Neural crest cell (in vitro differentiated cells): ENCODE results near the gene MRPS35. TPM values are rescaled to one million over a fixed set of nuclear protein-coding genes. Genes with fewer than 3 reads are reported as not detected.
A peak's percentile ranks its signal among the peaks of the same experiment; 100 is the strongest.
"Not testable (repeated sequence)": the region's sequence is repeated elsewhere in the genome, so short reads cannot be mapped to it uniquely, and the experiment has no call there.

Experiments
- DNase-seq: peaks from one replicate; pipeline ENCODE4 v3.0.0; 2021; ENCODE audit warnings: low read depth, mixed read lengths, low spot score
- H3K27ac Mint-ChIP-seq: one replicate; pipeline ENCODE4 v1.8.0; 2021; ENCODE audit warnings: mild to moderate bottlenecking, mixed read lengths; ENCODE audit not compliant: unreplicated experiment
- H3K27me3 Mint-ChIP-seq: 2 replicates; pipeline ENCODE4 v1.8.0; 2021; ENCODE audit warnings: low read depth, mild to moderate bottlenecking, mixed read lengths
- H3K36me3 Mint-ChIP-seq: 2 replicates; pipeline ENCODE4 v1.8.0; 2021; ENCODE audit warnings: low read depth, mild to moderate bottlenecking, mixed read lengths
- H3K4me1 Mint-ChIP-seq: 2 replicates; pipeline ENCODE4 v1.8.0; 2021; ENCODE audit warnings: mixed read lengths
- H3K4me3 Mint-ChIP-seq: one replicate; pipeline ENCODE4 v1.8.0; 2021; ENCODE audit warnings: mild to moderate bottlenecking, mixed read lengths
- H3K9me3 Mint-ChIP-seq: 2 replicates; pipeline ENCODE4 v1.8.0; 2021; ENCODE audit warnings: mixed read lengths
- total RNA-seq: library from RNA; stranded (reverse); gene quantifications from 2 replicates; pipeline ENCODE4 v1.2.1, GENCODE V29; 2021
- TF ChIP-seq, protein P1 (sequence below): fragments of 200-600 bp; sonication (generic); conservative IDR thresholded peaks from 2 replicates; pipeline ENCODE4 v1.5.0; 2021; ENCODE audit warnings: antibody characterized with exemption, mild to moderate bottlenecking

The MRPS35 gene
- total RNA-seq, 1 donor from 2014 or later = 35.4 TPM

DNA sequence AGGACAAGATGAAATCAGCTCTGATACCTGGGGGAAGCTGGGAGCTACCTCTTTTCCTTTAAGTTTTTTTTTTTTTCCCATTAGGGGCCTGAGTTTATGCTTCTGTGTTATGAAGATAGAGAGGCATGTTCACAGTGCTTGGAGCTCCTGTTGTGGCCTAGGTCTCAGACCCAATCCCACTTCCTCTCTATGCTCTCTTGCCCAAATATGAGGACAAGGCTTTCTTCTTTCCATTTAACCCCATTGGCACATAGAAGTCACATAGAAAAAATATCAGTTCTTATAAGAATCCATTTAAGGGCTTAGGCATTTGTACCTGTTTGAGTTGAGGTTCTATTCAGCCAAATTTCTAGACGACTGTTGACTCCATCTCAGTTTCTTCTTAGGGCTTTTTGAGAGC is 12.6 kb downstream of the MRPS35 start:
- H3K4me3 Mint-ChIP-seq = no peak overlapping the region
- H3K4me1 Mint-ChIP-seq = no peaks in the 10 kb centered on the region
- H3K27ac Mint-ChIP-seq = no peak overlapping the region
- DNase-seq = no peak
- H3K36me3 Mint-ChIP-seq = peaks cover 7% of the 10 kb centered on the region
- TF ChIP-seq, protein P1, sequence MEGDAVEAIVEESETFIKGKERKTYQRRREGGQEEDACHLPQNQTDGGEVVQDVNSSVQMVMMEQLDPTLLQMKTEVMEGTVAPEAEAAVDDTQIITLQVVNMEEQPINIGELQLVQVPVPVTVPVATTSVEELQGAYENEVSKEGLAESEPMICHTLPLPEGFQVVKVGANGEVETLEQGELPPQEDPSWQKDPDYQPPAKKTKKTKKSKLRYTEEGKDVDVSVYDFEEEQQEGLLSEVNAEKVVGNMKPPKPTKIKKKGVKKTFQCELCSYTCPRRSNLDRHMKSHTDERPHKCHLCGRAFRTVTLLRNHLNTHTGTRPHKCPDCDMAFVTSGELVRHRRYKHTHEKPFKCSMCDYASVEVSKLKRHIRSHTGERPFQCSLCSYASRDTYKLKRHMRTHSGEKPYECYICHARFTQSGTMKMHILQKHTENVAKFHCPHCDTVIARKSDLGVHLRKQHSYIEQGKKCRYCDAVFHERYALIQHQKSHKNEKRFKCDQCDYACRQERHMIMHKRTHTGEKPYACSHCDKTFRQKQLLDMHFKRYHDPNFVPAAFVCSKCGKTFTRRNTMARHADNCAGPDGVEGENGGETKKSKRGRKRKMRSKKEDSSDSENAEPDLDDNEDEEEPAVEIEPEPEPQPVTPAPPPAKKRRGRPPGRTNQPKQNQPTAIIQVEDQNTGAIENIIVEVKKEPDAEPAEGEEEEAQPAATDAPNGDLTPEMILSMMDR = no peak
- no peaks in the 10 kb centered on the region for H3K9me3 Mint-ChIP-seq
- H3K27me3 Mint-ChIP-seq = no peaks in the 10 kb centered on the region

DNA sequence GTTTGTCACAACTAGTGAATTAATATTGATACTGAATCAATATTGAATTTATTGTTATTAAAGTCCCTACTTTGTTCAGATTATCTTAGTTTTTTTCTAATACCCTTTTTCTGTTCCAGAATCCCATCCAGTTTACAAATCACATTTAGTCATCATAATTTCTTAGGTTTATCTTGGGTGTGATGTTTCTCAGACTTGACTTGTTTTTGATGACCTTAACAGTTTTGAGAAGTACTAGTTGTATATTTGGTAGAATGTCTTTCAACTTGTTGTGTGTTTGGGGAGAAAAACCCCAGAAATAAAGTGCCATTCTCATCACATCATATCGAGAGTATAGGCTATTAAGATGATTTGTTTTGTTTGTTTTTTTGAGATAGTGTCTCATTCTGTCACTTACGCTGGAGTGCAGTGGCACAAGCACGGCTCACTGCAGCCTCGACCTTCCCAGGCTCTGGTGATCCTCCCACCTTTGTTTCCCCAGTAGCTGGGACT is 19.5 kb downstream of the MRPS35 start:
- no peaks in the 10 kb centered on the region for H3K27me3 Mint-ChIP-seq
- no peak overlapping the region for H3K4me3 Mint-ChIP-seq
- DNase-seq = no peak
- H3K4me1 Mint-ChIP-seq = no peaks in the 10 kb centered on the region
- H3K36me3 Mint-ChIP-seq = peaks cover 7% of the 10 kb centered on the region
- H3K27ac Mint-ChIP-seq = peak overlapping the region; percentile 35
- TF ChIP-seq, protein P1 = no peak
- no peaks in the 10 kb centered on the region for H3K9me3 Mint-ChIP-seq

DNA sequence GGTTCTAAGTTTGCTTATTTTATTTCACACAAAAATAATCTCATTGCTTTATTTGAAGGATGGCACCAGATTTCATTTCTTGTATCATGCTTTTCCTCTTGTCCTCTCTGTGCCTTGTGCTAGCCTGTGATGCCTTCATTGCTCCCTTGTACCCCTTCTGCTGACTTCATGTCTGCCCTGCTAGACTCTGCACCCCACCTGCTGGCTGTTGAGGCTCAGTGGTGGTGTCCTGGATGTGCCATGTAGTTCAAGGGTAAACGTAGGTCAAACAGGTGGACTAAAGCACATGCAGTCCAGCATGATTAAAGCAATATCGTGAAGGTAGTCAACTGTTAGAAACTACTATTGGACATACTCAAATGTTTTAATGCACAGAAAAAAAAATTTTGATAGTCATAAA is 21.6 kb downstream of the MRPS35 start:
- Mint-ChIP-seq H3K27me3 (no peaks in the 10 kb centered on the region), H3K36me3 (no peaks in the 10 kb centered on the region), H3K4me1 (no peaks in the 10 kb centered on the region), H3K27ac (no peak overlapping the region), H3K9me3 (no peaks in the 10 kb centered on the region), H3K4me3 (no peak overlapping the region)
- TF ChIP-seq, protein P1 = peak; percentile 25
- DNase-seq = no peak

DNA sequence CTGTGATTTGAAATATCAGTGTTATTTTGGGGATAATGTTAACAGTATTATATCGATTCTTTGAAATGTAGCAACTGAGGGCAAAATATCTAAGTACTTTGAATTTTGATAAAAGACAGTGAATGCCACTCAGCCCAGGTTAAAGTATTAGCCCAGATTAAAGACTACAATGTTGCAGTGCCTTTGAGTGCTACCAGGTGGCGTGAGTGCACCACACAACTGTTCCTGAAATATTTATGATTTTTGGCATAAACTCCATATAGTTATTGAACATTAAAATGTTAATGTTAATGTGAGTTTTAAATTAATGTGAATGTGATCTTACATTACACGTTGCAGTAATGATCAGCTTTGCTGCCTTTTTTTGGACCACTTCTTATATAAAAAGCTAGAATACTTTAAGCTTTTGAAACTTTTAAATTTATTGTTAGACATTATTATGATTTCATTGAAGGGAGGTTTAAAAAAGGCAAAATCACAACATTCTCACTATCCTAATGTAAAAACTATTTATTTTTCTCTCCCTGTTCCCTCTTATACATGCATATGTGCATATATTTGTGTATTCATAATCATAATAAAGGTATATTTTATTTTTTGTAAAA is 22.5 kb downstream of the MRPS35 start:
- Mint-ChIP-seq H3K27me3 (no peaks in the 10 kb centered on the region), H3K4me3 (no peak overlapping the region), H3K36me3 (no peaks in the 10 kb centered on the region), H3K4me1 (no peaks in the 10 kb centered on the region), H3K9me3 (no peaks in the 10 kb centered on the region), H3K27ac (no peak overlapping the region)
- TF ChIP-seq, protein P1 = peak; percentile 98
- no peak for DNase-seq

DNA sequence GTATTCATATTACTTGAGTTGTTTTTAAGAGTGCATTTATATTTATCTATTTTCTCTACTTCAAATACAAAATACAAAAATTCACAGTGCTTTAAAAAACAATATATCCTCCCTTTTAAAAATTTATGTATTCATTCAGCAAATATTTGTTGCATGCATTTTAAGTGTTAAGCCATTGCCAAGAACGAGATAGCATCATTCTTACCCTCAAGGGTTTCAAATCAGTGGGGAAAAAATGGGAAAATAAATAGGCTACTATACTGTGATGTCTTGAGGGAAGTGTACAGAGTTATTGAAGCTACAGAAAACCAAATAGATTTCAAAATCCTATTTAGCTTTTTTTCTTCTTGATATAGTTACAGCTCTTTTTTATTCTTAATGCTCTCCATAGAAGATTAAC is 23.2 kb downstream of the MRPS35 start:
- no peaks in the 10 kb centered on the region for H3K9me3 Mint-ChIP-seq
- TF ChIP-seq, protein P1 = no peak
- no peaks in the 10 kb centered on the region for H3K36me3 Mint-ChIP-seq
- no peaks in the 10 kb centered on the region for H3K27me3 Mint-ChIP-seq
- no peaks in the 10 kb centered on the region for H3K4me1 Mint-ChIP-seq
- H3K4me3 Mint-ChIP-seq = no peak overlapping the region
- DNase-seq = no peak
- no peak overlapping the region for H3K27ac Mint-ChIP-seq

DNA sequence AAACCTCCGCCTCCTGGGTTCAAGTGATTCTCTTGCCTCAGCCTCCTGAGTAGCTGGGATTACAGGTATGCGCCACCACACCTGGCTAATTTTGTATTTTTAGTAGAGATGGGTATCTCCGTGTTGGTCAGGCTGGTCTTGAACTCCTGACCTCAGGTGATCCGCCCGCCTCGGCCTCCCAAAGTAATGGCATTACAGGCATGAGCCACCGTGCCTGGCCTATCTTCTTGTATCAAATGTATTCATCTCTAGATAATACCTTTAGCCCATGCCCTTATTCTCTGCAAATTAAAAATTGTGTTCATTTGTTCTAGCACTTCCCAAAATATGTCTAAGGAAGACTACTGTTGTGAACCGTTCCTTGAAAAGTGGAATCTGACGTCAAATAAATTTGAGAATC is 23.7 kb downstream of the MRPS35 start:
- H3K4me1 Mint-ChIP-seq, DNase-seq, H3K27me3 Mint-ChIP-seq, H3K4me3 Mint-ChIP-seq, H3K9me3 Mint-ChIP-seq, H3K27ac Mint-ChIP-seq, H3K36me3 Mint-ChIP-seq: not testable (repeated sequence)
